ES-I3 (cell line): ENCODE data around the gene HID1.
A peak's percentile ranks its signal among the peaks of the same experiment; 100 is the strongest.

Experiments
- H3K36me3 ChIP-seq: 2 replicates; pipeline ENCODE4 v1.6.1; 2013; ENCODE audit warnings: mild to moderate bottlenecking, low read length, control low read depth, moderate library complexity; ENCODE audit not compliant: insufficient read depth
- H3K4me1 ChIP-seq: 2 replicates; pipeline ENCODE4 v1.6.1; 2013; ENCODE audit warnings: mild to moderate bottlenecking, control low read depth, low read length; ENCODE audit not compliant: insufficient read depth
- H3K9ac ChIP-seq: 2 replicates; pipeline ENCODE4 v1.6.1; 2013; ENCODE audit warnings: low read depth, mild to moderate bottlenecking, low read length, moderate library complexity
- H3K9me3 ChIP-seq: 2 replicates; pipeline ENCODE4 v1.6.1; 2013; ENCODE audit warnings: mild to moderate bottlenecking, low read length, moderate library complexity; ENCODE audit not compliant: control insufficient read depth, insufficient read depth

The HID1 gene

DNA sequence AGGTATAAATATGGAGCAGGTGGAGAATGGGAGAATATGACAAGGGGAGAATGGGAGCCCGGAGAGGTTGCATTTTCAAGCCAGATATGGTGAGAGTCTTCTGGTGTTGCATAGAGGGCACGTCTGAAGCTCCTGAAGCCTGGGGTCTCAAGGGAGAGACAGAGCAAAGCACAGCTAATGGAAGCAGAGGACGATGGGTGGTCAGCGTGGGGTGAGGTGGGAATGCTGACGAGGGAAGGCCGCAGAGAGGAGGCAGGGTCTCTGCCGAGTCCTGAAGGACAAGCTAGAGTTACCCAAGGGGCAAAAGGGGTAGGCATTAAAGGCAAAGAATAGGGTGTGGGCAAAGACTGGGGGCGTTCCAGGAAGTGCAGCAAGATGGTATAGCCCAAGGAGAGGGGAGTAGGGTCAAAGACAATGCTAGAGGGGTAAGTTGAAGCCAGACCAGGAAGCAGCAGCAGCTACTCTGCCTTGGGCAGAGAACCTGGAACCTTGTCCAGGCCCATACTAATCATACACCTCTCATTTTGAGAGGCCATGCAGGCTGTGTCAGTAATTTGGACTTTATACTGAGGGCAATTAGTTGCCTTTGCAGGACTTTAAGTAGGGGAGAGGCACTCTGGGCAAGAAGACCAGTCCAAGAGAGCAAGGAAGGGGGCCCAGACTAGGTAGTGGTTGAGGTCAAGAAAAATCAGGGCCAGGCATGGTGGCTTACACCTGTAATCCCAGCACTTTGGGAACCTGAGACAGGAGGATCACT, 34.2 kb downstream of the HID1 start:
- H3K9me3 ChIP-seq = no peaks in the 10 kb centered on the region
- H3K9ac ChIP-seq = no peak overlapping the region
- H3K4me1 ChIP-seq = 0 out of 2 replicates have a peak, but pooled peaks cover 3% of the 10 kb centered on the region

DNA sequence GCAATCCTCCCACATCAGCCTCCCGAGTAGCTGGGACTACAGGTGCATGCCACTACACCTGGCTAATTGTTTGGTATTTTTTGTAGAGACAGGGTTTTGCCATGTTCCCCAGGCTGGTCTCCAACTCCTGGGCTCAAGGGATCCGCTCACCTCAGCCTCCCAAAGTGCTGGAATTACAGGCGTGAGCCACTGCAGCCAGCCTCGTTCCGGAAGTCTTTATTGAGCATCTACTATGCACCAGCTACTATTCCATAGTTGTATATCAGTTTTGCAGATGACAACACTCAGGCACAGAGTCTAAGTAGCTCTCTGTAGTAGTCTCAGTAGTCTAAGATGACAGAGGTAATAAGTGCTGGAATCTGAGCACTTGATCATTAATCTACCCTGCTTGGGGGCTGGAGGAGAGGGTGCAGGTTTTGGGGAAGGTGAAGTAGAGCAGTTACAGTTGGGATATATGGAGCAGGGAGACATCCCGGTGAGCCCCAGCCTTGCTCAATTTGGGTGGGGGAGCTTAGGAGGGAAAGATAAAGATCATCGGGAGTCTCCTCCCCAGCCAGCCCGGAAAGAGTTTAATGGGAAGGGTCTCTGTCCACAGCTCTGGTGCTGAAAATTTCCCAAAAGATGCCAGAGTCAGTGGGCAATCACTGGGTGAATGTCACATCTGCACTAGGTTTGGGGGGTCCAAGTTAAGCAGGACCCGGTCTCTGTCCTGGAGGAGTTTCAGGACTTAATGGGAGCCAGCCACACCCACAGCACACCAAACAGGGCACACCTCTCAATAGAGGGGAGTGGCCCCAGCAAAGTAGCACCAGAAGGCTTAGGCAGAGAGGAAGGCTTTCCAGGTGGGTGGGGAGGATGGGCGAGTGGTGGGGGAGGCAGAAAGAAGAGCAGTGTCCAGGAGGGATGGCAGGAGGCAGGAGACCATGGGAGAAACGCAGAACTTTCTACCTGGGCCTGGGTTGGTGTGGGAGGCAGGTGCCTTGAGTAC, 35.2 kb downstream of the HID1 start:
- Histone ChIP-seq H3K36me3 (no peaks in the 10 kb centered on the region), H3K9ac (no peak overlapping the region), H3K4me1 (0 out of 2 replicates have a peak, but pooled peaks cover 3% of the 10 kb centered on the region), H3K9me3 (no peaks in the 10 kb centered on the region)

More for the DNA sequence above, 34.2 kb downstream of the HID1 start:
- H3K36me3 ChIP-seq = no peaks in the 10 kb centered on the region

DNA sequence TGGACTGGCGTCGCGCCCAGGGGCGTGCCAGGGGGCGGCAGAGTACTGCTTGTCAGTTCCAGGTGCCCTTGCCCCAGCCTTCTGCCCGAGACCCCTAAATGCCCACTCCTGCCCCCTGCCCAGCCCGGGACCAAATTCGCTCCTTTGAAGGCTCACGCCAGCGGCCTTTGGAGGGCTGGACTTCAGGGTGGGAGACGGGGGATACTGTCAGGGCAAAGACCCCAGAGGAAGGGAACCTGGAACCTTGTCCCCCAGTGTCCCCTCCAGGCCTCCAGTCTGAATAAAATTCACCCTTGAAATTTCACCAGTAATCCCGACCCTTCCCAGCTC, 36.1 kb downstream of the HID1 start:
- H3K4me1 ChIP-seq = 0 out of 2 replicates have a peak, but pooled peaks cover 3% of the 10 kb centered on the region
- H3K9ac ChIP-seq = no peak overlapping the region
- H3K9me3 ChIP-seq = no peaks in the 10 kb centered on the region
- H3K36me3 ChIP-seq = no peaks in the 10 kb centered on the region

DNA sequence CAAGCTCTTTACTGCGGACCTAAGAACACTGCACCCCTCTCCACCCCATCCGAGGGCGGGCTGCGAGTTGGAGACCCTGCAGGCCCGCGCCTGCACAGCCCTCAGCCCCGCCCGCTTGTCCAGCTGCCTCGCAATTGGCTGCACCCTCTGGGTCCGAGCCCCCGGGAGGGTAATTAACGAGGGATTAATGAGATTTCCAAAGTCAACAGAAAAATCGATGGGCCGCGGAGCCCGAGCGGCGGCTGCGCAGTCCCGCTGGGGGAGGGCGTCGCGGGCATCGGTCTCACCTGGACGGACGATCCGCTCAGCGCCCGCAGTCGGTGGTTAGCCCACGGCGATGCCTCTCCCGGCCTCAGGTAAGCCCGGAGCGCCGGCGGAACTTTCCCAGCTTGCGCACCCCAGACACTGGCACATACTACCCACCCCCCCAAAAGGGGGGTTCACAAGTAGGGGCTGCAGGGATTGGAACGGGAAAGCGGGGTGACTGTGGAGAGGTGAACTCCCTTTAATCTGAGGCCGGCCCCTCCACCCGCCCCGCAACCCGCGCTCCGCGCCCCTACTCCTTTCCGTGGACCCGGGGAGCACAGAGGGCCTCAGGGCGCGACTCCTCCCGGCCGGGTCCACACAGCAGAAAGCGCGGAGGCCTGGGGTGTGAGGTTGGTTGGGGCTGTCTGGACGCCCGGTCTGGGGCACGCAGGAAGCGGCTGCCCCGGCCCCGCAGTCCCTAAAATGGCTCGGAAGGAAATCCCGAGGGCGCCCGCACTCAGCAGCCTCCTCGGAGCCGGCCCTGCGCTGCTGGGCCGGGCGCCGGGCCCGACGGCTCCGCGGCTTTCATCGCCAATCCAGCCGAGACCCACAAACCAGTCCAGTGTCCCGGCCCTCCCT, 36.7 kb downstream of the HID1 start, which contains the start of gene OTOP3:
OTOP3 (plus strand) TSS at position 314 of the 885 bp plus-strand sequence; CDS start at position 338, 24 bp downstream.
- Histone ChIP-seq H3K9ac (peak within 1 kb of the TSS; percentile 35; the same call in 1 of the 2 replicates), H3K9me3 (no peaks in the 10 kb centered on the region), H3K36me3 (no peaks in the 10 kb centered on the region), H3K4me1 (0 out of 2 replicates have a peak, but pooled peaks cover 6% of the 10 kb centered on the region)

DNA sequence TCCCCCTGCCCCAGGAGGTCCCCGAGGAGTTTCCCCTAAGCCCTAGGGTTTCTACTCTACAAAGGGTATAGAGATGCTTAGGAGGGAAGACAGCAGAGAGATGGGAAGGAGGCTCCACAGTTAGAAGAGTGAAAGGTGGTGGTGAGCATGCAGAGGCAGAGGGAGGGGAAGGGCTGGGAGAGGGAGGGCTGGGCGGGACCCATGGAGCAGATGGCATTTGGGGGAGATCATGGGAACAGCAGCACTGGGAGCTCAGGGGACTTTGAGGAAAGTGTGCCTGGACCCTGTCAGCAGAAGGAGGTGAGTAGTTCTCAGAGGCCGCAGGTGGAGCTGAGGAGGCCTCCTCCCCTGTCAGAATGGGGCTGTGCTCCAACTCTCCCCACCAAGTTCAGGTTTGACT, 37.5 kb downstream of the HID1 start:
- Histone ChIP-seq H3K36me3 (no peaks in the 10 kb centered on the region), H3K9me3 (no peaks in the 10 kb centered on the region), H3K9ac (no peak overlapping the region), H3K4me1 (0 out of 2 replicates have a peak, but pooled peaks cover 6% of the 10 kb centered on the region)

DNA sequence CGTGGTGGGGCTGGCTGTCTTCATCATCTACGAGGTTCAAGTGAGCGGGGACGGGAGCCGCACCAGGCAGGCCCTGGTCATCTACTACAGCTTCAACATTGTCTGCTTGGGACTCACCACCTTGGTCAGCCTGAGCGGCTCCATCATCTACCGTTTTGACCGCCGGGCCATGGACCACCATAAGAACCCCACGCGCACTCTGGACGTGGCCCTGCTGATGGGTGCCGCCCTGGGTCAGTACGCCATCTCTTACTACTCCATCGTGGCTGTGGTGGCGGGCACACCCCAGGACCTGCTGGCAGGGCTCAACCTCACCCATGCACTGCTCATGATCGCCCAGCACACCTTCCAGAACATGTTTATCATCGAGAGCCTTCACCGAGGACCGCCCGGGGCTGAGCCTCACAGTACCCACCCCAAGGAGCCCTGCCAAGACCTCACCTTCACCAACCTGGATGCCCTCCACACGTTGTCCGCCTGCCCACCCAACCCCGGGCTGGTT, 42.0 kb downstream of the HID1 start:
- Histone ChIP-seq H3K36me3 (no peaks in the 10 kb centered on the region), H3K9ac (no peak overlapping the region), H3K9me3 (no peaks in the 10 kb centered on the region), H3K4me1 (0 out of 2 replicates have a peak, but pooled peaks cover 6% of the 10 kb centered on the region)

DNA sequence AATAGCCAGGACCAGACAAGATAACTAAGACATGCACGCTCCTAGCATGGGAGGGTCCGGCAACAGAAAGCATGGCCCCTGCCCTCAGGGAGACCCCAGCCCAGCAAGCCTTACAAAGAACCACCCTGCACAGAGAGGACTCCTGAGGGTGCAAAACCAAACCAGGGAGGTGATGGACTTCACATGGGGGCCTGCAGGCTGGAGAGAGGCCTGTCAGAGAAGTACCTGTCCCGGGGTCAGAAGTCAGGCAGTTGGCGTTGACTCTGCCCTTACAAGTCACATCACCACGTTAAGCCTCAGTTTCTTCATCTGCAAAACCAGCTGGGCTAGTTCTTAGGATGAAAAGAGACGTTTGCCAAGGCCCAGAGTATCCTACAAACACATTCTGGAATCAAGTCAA, 43.8 kb downstream of the HID1 start:
- no peaks in the 10 kb centered on the region for H3K36me3 ChIP-seq

DNA sequence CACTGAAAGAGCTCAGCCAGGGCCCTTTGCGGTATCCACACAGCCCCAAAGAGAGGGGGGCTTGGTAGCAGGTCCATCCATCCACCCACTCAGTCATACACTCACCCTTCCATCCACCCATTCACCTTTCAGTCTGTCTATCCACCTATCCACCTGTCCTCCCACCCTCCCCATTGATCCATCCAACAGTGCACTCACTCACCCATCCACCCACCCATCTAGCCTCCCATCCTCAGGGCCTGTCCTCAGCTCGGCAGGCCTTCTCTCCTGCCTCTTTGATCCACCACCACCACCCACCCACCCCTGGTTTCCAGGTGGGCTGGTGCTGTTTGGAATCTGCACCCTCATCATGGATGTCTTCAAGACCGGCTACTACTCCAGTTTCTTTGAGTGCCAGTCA, 47.3 kb downstream of the HID1 start:
- H3K4me1 ChIP-seq = peaks cover 6% of the 10 kb centered on the region; the same call in 1 of the 2 replicates
- no peak overlapping the region for H3K9ac ChIP-seq
- no peaks in the 10 kb centered on the region for H3K36me3 ChIP-seq
- H3K9me3 ChIP-seq = no peaks in the 10 kb centered on the region

More for the DNA sequence above, 43.8 kb downstream of the HID1 start:
- H3K9me3 ChIP-seq = no peaks in the 10 kb centered on the region
- H3K4me1 ChIP-seq = peaks cover 3% of the 10 kb centered on the region; the same call in 1 of the 2 replicates
- H3K9ac ChIP-seq = no peak overlapping the region

DNA sequence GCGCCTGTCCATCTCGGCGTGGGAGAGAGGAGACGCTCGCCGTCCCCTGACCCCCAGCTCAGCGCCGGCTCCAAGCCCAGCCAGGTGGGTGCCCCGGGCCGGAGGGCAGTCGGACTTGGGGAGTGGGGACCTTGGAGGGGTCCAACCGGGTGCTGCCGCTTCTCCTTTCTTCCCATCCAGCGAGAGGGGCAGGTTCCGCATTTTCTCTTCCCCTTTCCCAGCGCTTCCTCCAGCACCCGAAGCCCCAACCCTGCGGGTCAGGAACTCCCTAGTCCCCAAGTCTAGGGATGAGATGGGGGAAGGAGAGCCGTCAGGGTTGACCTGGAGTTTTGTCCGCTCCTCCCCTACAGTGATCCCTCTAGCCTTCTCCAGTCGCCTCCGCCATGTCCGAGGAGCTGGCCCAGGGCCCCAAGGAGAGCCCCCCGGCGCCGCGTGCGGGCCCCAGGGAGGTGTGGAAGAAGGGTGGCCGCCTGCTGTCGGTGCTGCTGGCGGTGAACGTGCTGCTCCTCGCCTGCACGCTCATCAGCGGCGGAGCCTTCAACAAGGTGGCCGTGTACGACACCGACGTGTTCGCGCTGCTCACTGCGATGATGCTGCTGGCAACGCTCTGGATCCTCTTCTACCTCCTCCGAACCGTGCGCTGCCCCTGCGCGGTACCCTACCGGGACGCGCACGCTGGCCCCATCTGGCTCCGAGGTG, 48.2 kb downstream of the HID1 start, which contains the start of gene OTOP2:
OTOP2 (plus strand) TSS at position 24 of the 699 bp plus-strand sequence; CDS start at position 384, 360 bp downstream.
- H3K9me3 ChIP-seq = no peaks in the 10 kb centered on the region
- no peaks in the 10 kb centered on the region for H3K36me3 ChIP-seq
- H3K4me1 ChIP-seq = peaks cover 6% of the 10 kb centered on the region; the same call in 1 of the 2 replicates
- H3K9ac ChIP-seq = peak within 1 kb of the TSS; percentile 47; the same call in 1 of the 2 replicates

DNA sequence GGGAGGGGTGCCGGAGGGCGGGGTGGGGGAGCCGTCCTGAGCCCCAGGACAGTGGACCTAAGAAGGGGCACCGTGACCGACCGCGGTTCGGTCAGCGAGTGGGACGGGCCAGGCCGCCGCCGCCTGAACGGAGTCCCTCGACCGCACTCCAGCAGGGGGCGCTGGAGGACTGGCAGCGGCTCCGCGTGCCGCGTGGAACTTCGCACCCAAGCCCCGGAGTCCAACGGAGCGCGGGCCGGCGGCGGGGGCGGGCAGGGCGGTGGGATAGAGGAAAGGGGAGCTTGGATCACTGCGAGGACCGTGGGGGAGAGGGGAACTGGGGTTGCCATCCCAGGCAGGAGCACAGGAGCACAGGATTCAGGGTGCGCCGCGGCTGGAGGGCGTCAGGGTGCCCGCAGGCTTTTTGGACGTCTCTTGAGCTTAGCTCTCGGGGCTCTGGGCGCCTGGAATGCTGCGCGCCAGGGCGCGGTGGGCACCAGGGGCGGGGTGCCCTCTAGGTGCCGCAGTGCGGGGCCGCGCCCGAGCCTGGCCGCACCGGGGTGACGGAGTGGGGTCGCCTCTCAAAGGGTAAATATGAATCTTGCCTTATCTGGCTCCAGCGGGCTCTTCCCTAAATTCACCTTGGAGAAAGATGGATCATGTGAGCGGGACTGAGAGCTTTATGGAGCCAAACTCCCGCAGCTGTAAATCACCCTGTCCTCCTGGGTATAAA, 48.9 kb downstream of the HID1 start:
- H3K36me3 ChIP-seq = no peaks in the 10 kb centered on the region
- H3K4me1 ChIP-seq = peaks cover 6% of the 10 kb centered on the region; the same call in 1 of the 2 replicates
- no peaks in the 10 kb centered on the region for H3K9me3 ChIP-seq
- H3K9ac ChIP-seq = peak overlapping the region; percentile 47; the same call in 1 of the 2 replicates

DNA sequence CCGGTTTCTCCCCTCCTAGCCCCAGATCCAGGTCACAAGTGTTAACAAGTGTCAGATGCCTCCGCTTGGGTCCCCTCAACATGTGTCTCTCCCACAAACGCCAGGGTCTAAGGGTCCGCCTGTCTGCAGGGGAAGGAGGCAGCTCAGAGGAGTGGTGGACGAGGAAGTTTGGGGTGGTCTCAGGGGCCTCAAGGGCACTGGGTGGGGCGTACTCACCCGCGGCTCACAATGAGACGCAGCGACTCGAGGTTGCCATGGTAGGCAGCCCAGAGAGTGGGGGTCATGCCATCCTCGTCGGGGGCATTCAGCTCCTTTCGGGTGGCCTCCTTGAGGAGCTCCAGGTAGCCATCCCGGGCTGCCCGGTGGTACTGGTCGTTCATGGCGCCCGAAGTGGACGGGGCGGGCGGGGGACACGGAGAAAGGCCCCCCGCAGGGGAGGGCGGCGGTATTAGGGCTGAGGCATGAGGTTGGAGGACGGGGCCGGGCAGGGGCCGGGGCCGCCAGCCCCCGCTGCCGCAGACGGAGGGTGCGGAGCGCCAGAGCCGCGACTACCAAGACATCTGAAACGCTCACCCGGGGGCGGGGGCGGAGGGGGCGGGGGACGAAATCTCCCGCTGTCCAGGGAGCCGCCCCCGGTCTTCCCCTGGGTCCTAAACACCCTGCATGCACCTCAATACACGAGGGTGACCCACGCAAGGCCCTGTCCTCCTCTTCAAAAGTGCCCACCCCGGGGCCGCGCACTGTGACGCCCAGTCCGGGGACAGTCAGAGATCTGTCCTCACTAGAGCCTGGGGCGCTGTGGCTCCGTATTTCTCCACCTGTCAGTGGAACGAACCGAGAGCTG, 49.6 kb downstream of the HID1 start, which contains the start of gene USH1G:
USH1G (minus strand) TSS at position 562 of the 844 bp plus-strand sequence; CDS start at position 380, 182 bp downstream.
- no peaks in the 10 kb centered on the region for H3K36me3 ChIP-seq
- H3K9ac ChIP-seq = peak within 1 kb of the TSS; percentile 48; the same call in 1 of the 2 replicates
- peaks cover 6% of the 10 kb centered on the region; the same call in 1 of the 2 replicates for H3K4me1 ChIP-seq
- no peaks in the 10 kb centered on the region for H3K9me3 ChIP-seq
